Measurements from ENCODE around the gene NCEH1.

GRCh38 chr3:172656602-172657001 is 54.3 kb downstream of the NCEH1 start:
- TF ChIP-seq POLR2A (IDR thresholded peaks at IDR 0.05; ENCODE audit: low read depth, low read length) (no peak), POLR2AphosphoS5 (IDR thresholded peaks at IDR 0.05; ENCODE audit: low read depth, low read length) (no peak), TAF1 (IDR thresholded peaks at IDR 0.05; ENCODE audit: borderline replicate concordance, low read depth, low read length) (no peak)

Data from GM12892 (cell line).